Thoracic aorta (tissue), 2 donors: ENCODE measurements around the gene GSG1L. TPM values are rescaled to one million over a fixed set of nuclear protein-coding genes. Genes with fewer than 3 reads are reported as not detected.

ENCODE experiments used
- ATAC-seq: fragments of 150-250 bp; one replicate; pipeline ENCODE4 v1.8.0; 2017; ENCODE audit warnings: low read depth; ENCODE audit not compliant: insufficient number of reproducible peaks, low FRiP score
- DNase-seq: peaks from one replicate; pipeline ENCODE4 v3.0.0-alpha.2; 2020; ENCODE audit warnings: low spot score
- H3K27ac ChIP-seq, 2 donors: fragments of 200-600 bp; sonication (generic); 1 replicate in 1 of 2; 2 replicates in 1 of 2; pipeline ENCODE4 v1.5.1; 2016; ENCODE audit warnings: mild to moderate bottlenecking in 2 of 2, moderate library complexity in 2 of 2
- H3K27me3 ChIP-seq: fragments of 200-600 bp; sonication (generic); replicated peaks from 2 replicates; pipeline ENCODE4 v1.6.0; 2016; ENCODE audit warnings: mild to moderate bottlenecking; ENCODE audit not compliant: insufficient read depth
- H3K36me3 ChIP-seq: fragments of 200-600 bp; sonication (generic); one replicate; pipeline ENCODE4 v1.5.1; 2016
- H3K4me1 ChIP-seq, 2 donors: fragments of 200-600 bp; sonication (generic); 1 replicate in 1 of 2; 2 replicates in 1 of 2; pipeline versions ENCODE4 v1.5.1 to v1.6.0; 2016; ENCODE audit warnings: low read depth in 2 of 2, mild to moderate bottlenecking in 1 of 2; ENCODE audit not compliant: control insufficient read depth in 1 of 2
- H3K4me3 ChIP-seq: fragments of 200-600 bp; sonication (generic); 2 replicates; pipeline ENCODE4 v1.5.1; 2016; ENCODE audit warnings: mild to moderate bottlenecking
- H3K9me3 ChIP-seq: fragments of 200-600 bp; sonication (generic); 2 replicates; pipeline ENCODE4 v1.5.1; 2016
- total RNA-seq, 2 donors: library from RNA; depleted of rRNA; stranded (reverse); fragments of >200 nt; gene quantifications; one replicate each; pipeline versions ENCODE4 v1.1.0 to v1.2.3, GENCODE V29; 2016
- TF ChIP-seq, protein P1 (sequence below): fragments of 200-600 bp; sonication (generic); IDR thresholded peaks from one replicate; pipeline ENCODE4 v1.5.1; 2019; ENCODE audit warnings: antibody characterized with exemption

The GSG1L gene
- total RNA-seq, 2 donors from 2014 or later: 5.3 to 5.9 TPM

DNA sequence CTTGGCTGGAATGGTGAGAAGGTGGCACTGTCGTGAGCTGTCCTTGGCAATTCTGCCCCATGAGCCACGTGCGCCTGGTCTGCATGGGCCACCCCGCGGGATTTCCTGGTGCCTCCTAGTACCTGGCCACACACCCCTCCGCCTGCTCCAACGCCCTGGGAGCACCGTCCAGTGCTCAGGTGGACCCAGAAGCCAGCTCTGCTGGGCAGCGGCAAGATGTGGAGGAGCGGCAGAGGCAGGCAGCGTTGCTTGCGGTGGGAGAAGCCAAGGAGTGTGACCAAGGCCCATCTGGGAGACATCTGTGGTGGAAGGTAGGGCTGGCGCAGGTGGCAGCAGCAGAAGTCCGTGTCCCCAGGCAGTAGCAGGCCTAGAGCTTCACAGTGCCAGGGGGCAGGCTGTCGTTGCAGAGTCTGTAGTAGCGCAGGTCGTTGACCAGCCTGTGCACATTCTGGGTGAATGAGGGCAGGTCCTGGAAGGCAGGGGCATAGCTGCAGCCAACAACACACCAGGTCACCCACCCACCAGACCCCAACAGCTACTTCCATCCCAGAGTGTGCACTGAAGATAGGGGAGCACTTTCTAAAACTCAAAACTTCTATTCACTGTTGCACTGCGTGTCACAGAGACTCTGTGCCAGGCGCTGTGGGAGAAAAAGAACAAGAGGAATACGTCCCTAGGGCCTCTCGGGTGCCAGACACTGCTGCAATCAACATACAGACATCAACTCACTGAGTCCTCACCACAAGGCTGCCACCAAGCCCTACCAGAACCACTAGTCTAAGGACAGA lies 34.9 kb upstream of the GSG1L start:
- TF ChIP-seq, protein P1, sequence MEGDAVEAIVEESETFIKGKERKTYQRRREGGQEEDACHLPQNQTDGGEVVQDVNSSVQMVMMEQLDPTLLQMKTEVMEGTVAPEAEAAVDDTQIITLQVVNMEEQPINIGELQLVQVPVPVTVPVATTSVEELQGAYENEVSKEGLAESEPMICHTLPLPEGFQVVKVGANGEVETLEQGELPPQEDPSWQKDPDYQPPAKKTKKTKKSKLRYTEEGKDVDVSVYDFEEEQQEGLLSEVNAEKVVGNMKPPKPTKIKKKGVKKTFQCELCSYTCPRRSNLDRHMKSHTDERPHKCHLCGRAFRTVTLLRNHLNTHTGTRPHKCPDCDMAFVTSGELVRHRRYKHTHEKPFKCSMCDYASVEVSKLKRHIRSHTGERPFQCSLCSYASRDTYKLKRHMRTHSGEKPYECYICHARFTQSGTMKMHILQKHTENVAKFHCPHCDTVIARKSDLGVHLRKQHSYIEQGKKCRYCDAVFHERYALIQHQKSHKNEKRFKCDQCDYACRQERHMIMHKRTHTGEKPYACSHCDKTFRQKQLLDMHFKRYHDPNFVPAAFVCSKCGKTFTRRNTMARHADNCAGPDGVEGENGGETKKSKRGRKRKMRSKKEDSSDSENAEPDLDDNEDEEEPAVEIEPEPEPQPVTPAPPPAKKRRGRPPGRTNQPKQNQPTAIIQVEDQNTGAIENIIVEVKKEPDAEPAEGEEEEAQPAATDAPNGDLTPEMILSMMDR: no peak
- Histone ChIP-seq H3K27me3 (no peaks in the 10 kb centered on the region), H3K27ac (no peak overlapping the region), H3K36me3 (peaks cover 51% of the 10 kb centered on the region), H3K4me3 (no peak overlapping the region), H3K9me3 (no peaks in the 10 kb centered on the region), H3K4me1 (no peaks in the 10 kb centered on the region)
- DNase-seq (no peak), ATAC-seq (no peak)

DNA sequence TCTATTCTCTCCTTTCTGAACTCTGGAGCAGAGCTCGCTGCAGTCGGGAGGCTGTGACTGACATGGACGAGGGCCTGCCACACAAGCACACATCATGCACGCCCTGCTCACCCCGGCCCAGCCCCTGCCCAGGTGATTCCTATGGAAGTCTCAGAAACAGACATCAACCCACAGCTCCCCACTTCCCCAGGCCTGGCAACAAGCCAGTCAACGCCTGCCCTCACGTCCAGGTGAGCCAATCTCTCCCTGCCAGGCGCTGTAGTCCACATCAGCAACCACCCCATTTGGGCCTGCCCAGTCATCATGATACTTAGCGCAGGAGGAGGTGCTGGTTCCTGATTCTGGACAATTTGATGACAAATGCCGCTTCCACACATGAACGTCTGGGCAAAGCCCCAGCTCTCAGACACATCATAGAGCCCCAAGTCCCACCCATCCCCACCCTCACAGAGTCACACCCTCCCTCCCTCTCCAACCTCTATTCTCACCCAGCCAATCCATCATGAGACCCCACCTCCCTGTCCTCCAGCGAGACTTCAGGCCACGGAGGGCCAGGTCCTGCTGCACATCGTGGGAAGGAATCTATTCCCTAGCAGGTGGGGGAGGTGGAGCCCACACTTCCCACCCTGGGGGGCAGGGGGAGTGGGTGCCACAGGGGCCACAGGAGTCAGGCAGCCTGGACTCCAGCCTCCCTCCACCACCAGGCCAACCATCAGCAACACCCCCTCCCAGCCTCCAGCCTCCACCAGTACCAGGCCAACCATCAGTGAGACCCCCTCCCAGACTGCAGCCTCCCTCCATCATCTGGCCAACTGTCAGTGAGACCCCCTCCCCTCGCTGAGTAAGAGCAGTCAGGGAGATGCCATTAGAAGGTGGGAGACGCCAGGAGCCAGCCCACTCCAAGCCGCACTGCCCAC lies 33.7 kb upstream of the GSG1L start:
- TF ChIP-seq, protein P1: no peak
- Histone ChIP-seq H3K27ac (no peak overlapping the region), H3K36me3 (peaks cover 42% of the 10 kb centered on the region), H3K4me1 (no peaks in the 10 kb centered on the region), H3K4me3 (no peak overlapping the region), H3K9me3 (no peaks in the 10 kb centered on the region), H3K27me3 (no peaks in the 10 kb centered on the region)
- ATAC-seq (no peak), DNase-seq (no peak)

DNA sequence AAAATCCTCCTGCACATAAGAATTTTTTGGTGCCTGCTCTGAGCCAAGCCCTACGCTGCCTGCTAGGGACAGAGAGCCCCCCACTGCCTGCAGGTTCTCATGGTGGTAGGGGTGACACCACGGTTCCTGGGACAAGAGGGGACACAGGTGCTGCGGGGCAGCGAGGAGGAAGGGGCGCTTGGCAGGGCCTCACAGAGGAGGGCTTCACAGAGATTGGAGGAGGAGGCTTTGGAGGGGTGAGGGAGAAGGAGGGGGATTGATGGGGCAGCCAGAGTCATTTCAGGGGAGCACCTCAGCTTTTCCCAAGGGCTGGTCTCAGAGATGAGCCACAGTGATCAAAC lies 29.8 kb upstream of the GSG1L start:
- ATAC-seq (no peak), DNase-seq (no peak)
- Histone ChIP-seq H3K36me3 (peaks cover 8% of the 10 kb centered on the region), H3K9me3 (no peaks in the 10 kb centered on the region), H3K27ac (no peak overlapping the region), H3K27me3 (no peaks in the 10 kb centered on the region), H3K4me1 (no peaks in the 10 kb centered on the region), H3K4me3 (no peak overlapping the region)
- TF ChIP-seq, protein P1: no peak

DNA sequence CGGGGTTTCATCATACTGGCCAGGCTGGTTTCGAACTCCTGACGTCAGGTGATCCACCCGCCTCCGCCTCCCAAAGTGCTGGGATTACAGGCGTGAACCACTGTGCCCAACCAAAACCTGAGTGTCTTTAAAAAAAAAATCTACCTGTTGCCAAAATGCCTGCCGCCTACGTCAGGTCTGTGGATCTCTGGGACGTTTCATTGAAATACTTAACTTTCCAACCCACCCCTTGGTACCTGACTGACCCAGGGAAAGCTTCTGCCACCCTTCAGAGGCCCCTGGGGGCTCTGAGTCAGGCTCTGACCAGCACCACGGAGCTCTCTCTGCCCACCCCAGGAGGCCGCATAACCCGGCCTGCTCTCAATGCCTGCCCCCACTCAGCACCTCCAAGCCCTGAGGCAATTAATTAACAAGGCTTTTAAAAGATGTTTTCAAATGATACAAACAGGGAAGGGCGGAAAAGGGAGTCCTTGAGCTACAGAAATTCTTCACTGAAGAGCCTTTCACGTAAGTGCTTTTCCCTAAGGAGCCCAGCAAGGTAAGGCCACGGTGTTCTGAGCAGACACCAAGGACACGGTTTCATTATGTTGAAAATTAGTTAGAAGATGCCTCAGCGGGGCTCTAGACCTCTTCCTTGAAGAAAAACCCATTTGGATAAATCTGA lies 29.3 kb upstream of the GSG1L start:
- Histone ChIP-seq H3K27me3 (no peaks in the 10 kb centered on the region), H3K4me3 (no peak overlapping the region), H3K4me1 (no peaks in the 10 kb centered on the region), H3K9me3 (no peaks in the 10 kb centered on the region), H3K27ac (no peak overlapping the region), H3K36me3 (peaks cover 3% of the 10 kb centered on the region)
- TF ChIP-seq, protein P1: no peak
- DNase-seq (no peak), ATAC-seq (no peak)

DNA sequence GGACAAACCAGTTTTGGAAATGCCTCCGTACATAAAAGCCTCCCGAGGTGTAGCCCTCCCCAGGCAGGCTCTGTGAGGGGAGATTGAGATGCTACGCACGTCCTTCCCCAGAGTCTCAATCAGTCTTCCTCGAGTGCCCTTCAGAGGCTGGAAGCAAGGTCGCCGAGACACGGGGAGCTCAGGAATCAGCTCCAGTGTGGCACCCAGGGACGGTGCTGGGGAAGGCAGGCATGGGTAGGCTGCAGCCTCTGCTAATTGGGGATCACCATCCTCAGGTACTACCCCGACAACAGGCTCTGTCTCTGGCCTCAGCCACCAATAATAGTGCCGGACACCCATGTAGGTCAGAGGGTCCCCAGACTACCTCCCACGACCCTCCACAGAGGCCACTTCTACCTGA lies 28.1 kb upstream of the GSG1L start:
- Histone ChIP-seq H3K4me1 (no peaks in the 10 kb centered on the region), H3K9me3 (no peaks in the 10 kb centered on the region), H3K4me3 (no peak overlapping the region), H3K27ac (no peak overlapping the region), H3K27me3 (no peaks in the 10 kb centered on the region), H3K36me3 (no peaks in the 10 kb centered on the region)
- TF ChIP-seq, protein P1: no peak
- DNase-seq: no peak
- no peak for ATAC-seq
